GM12878 (cell line): ENCODE data around the gene ATL1. TPM values are rescaled to one million over a fixed set of nuclear protein-coding genes. Genes with fewer than 3 reads are reported as not detected.

Experiments
- ATAC-seq: fragments of 200-7000 bp; cut with Tn5 transposase; 3 replicates; pipeline ENCODE4 v1.9.1; 2020; ENCODE audit warnings: mild to moderate bottlenecking, moderate library complexity
- BruUV-seq: library from RNA; stranded (reverse); fragments of 400-500 nt; replicated peaks from 2 replicates; lab custom pipeline; 2021; lab: Mats Ljungman, UMichigan
- CTCF ChIA-PET: fragments of 300-600 bp; sonication (Branson Sonifier 250); formaldehyde crosslinking; extraction: SDS; loops from one replicate; lab custom pipeline; 2021; ENCODE audit warnings: inconsistent platforms; lab: Yijun Ruan, JAX
- POLR2A ChIA-PET: fragments of 350-600 bp; formaldehyde crosslinking; extraction: SDS; loops from one replicate; lab custom pipeline; 2021; ENCODE audit warnings: inconsistent platforms; lab: Charles Lee
- RAD21 ChIA-PET: fragments of 300-600 bp; sonication (Branson Sonifier 250); formaldehyde crosslinking; loops from one replicate; lab custom pipeline; 2023; ENCODE audit warnings: antibody characterized with exemption; ENCODE audit not compliant: unreplicated experiment; lab: Charles Lee
- SMC1A ChIA-PET: fragments of 300-600 bp; sonication (Branson Sonifier 250); formaldehyde crosslinking; loops from one replicate; lab custom pipeline; 2023; ENCODE audit not compliant: unreplicated experiment, uncharacterized antibody; lab: Charles Lee
- DNase-seq: peaks from one replicate; pipeline ENCODE4 v3.0.0-alpha.2; 2011; ENCODE audit warnings: low read depth, low spot score
- FAIRE-seq: peaks from 3 replicates; lab custom pipeline; 2011; peaks lifted over from hg19 to GRCh38; lab: Jason Lieb, UNC
- H2AFZ ChIP-seq: 2 replicates; pipeline ENCODE4 v1.6.0; 2011; ENCODE audit warnings: low read depth, low read length, control low read depth; ENCODE audit not compliant: control insufficient read depth
- H3K27ac ChIP-seq: 2 replicates; pipeline ENCODE4 v1.5.1; 2011; ENCODE audit warnings: control low read depth; ENCODE audit not compliant: control insufficient read depth, insufficient read depth
- H3K27me3 ChIP-seq, 2 experiments: replicated peaks in 1 of 2; 2 replicates each; pipeline versions ENCODE4 v1.6.0 to v1.6.1; 2011; ENCODE audit warnings: low read length in 1 of 2; ENCODE audit not compliant: control insufficient read depth in 2 of 2, insufficient read depth in 2 of 2
- H3K36me3 ChIP-seq, 2 experiments: 2 replicates each; pipeline ENCODE4 v1.5.1; 2011; ENCODE audit warnings: low read length in 1 of 2; ENCODE audit not compliant: control insufficient read depth in 2 of 2, insufficient read depth in 2 of 2
- H3K4me1 ChIP-seq: 2 replicates; pipeline ENCODE4 v1.6.1; 2011; ENCODE audit warnings: mild to moderate bottlenecking, low read length, moderate library complexity, mixed read lengths; ENCODE audit not compliant: control insufficient read depth, insufficient read depth
- H3K4me2 ChIP-seq: 2 replicates; pipeline ENCODE4 v1.6.0; 2011; ENCODE audit warnings: control low read depth; ENCODE audit not compliant: control insufficient read depth, insufficient read depth
- H3K4me3 ChIP-seq: fragments of 200-600 bp; sonication (generic); 2 replicates; pipeline ENCODE4 v1.5.1; 2016
- H3K79me2 ChIP-seq: 2 replicates; pipeline ENCODE4 v1.6.0; 2011; ENCODE audit warnings: low read length; ENCODE audit not compliant: control insufficient read depth, insufficient read depth
- H3K9ac ChIP-seq: 2 replicates; pipeline ENCODE4 v1.8.0; 2011; ENCODE audit warnings: low read length, control low read depth, mixed read lengths; ENCODE audit not compliant: control insufficient read depth, insufficient read depth
- H3K9me3 ChIP-seq: replicated peaks from 3 replicates; pipeline ENCODE4 v1.5.1; 2011; ENCODE audit warnings: mild to moderate bottlenecking, low read length; ENCODE audit not compliant: control insufficient read depth, insufficient read depth
- H4K20me1 ChIP-seq: 2 replicates; pipeline ENCODE4 v1.6.0; 2011; ENCODE audit not compliant: control insufficient read depth, insufficient read depth
- BACH1 ChIP-seq: fragments of 450-650 bp; IDR thresholded peaks from 2 replicates; pipeline ENCODE4 v1.6.1; 2017; ENCODE audit warnings: mild to moderate bottlenecking, borderline replicate concordance
- HCFC1 ChIP-seq: fragments of 150-350 bp; IDR thresholded peaks from 2 replicates; pipeline ENCODE4 v1.6.1; 2014; ENCODE audit warnings: low read length
- JUNB ChIP-seq: IDR thresholded peaks from 2 replicates; pipeline ENCODE4 v1.6.1; 2016; ENCODE audit warnings: antibody characterized with exemption, mild to moderate bottlenecking
- MEF2B ChIP-seq: fragments of 450-650 bp; IDR thresholded peaks from 2 replicates; pipeline ENCODE4 v1.6.1; 2018; ENCODE audit warnings: mild to moderate bottlenecking, moderate library complexity; ENCODE audit not compliant: partially characterized antibody, poor library complexity, severe bottlenecking
- NFYB ChIP-seq: IDR thresholded peaks from 2 replicates; pipeline ENCODE4 v1.6.1; 2011; ENCODE audit warnings: low read depth, mild to moderate bottlenecking, low read length, improper control_type of control experiment, moderate library complexity; ENCODE audit not compliant: insufficient read depth
- NKRF ChIP-seq: fragments of 450-650 bp; conservative IDR thresholded peaks from 2 replicates; pipeline ENCODE4 v1.6.1; 2017; ENCODE audit warnings: mild to moderate bottlenecking, moderate library complexity
- POLR2A ChIP-seq: IDR thresholded peaks from 2 replicates; pipeline ENCODE4 v1.6.1; 2011; ENCODE audit warnings: low read depth, mild to moderate bottlenecking, low read length
- POU2F2 ChIP-seq: IDR thresholded peaks from 3 replicates; pipeline ENCODE4 v1.6.1; 2011; ENCODE audit warnings: low read depth, mild to moderate bottlenecking, low read length, borderline replicate concordance
- RAD51 ChIP-seq: fragments of 450-650 bp; IDR thresholded peaks from 2 replicates; pipeline ENCODE4 v1.6.1; 2016; ENCODE audit warnings: moderate library complexity, mild to moderate bottlenecking, inconsistent platforms
- whole genome bisulfite sequencing: methylation state at CpG from one replicate; pipeline ENCODE4 v1.1.6; 2016; ENCODE audit warnings: low lambda C conversion rate; ENCODE audit not compliant: insufficient replicate concordance, insufficient coverage; ENCODE audit errors: missing lambda C conversion rate; 5-methylcytosine and 5-hydroxymethylcytosine counted together
- in situ Hi-C: fragments of 300-500 bp; cut with MboI; formaldehyde crosslinking; loops from 9 replicates; pipeline ENCODE4 v1.14.3; 2018; ENCODE audit warnings: mixed read lengths
- intact Hi-C: fragments of 100-400 bp; cut with micrococcal nuclease; formaldehyde crosslinking; loops from one replicate; pipeline ENCODE4 v1.14.2; 2022; ENCODE audit not compliant: unreplicated experiment
- polyA plus RNA-seq, 11 experiments: library from polyadenylated mRNA; depleted of rRNA in 4 of 11; unstranded in 6 of 11; stranded (reverse) in 5 of 11; fragments of >200 nt; fragmentation: Nextera tagmentation in 4 of 11; fragmentation: Illumina TruSeq in 1 of 11; extraction: Ambion mirVana in 4 of 11; extraction: Trizol in 1 of 11; gene quantifications; 1 replicate in 1 of 11; 2 replicates in 10 of 11; pipeline versions ENCODE4 v1.2.1 to v1.2.3, GENCODE V29; 2011 to 2016; ENCODE audit warnings: inconsistent platforms in 2 of 11, missing spikeins in 2 of 11, low read depth in 1 of 11
- total RNA-seq, 4 experiments: library from RNA; depleted of rRNA in 3 of 4; stranded (reverse); fragments of >200 nt in 3 of 4; fragmentation: Illumina TruSeq in 1 of 4; extraction: Trizol in 1 of 4; gene quantifications; 2 replicates each; pipeline versions ENCODE4 v1.2.1 to v1.2.3, GENCODE V29; 2013 to 2021
- TF ChIP-seq, protein P1 (sequence below), 3 experiments: IDR thresholded peaks in 2 of 3; conservative IDR thresholded peaks in 1 of 3; 2 replicates each; pipeline ENCODE4 v1.5.1; 2011; ENCODE audit warnings: low read depth in 3 of 3, low read length in 3 of 3, mild to moderate bottlenecking in 3 of 3, control low read depth in 2 of 3, moderate library complexity in 2 of 3, inconsistent platforms in 1 of 3, mixed read lengths in 1 of 3; ENCODE audit not compliant: control insufficient read depth in 2 of 3, insufficient read depth in 1 of 3; ENCODE audit errors: extremely low read depth in 1 of 3

The ATL1 gene
- total and polyA plus RNA-seq, 10 of the 15 experiments (the other 5 are each of a cell fraction or from before 2014, with no cell fraction given), result 0.11 to 1.2 (median 0.58) TPM; not detected in 1

DNA sequence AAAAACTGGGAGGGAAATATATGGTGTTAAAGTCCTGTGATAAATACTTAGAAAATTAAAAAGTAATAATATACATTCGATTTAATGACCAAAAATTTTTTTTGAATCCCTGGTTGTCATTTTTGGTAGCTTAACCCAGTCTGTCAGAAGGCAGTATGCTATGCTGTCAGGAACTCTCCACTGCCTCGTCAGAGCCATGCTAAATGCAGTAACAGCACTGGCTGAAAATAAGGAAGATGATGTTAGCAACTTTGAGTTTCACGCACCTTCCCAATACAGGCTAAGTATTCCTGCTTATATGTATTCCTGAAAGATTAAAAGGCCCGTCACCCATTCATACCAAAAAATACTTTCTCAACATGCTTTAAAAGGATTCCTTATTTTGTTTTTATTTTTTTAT is 74.0 kb downstream of the ATL1 start:
- Histone ChIP-seq H3K27ac (no peak overlapping the region), H3K36me3 (no peaks in the 10 kb centered on the region; a peak in 2 of 4 replicates), H3K9me3 (no peaks in the 10 kb centered on the region), H2AFZ (no peak overlapping the region), H3K9ac (no peak overlapping the region), H3K27me3 (no peaks in the 10 kb centered on the region), H4K20me1 (no peaks in the 10 kb centered on the region), H3K79me2 (no peaks in the 10 kb centered on the region; the same call in 1 of the 2 replicates), H3K4me2 (no peak overlapping the region), H3K4me3 (no peak overlapping the region), H3K4me1 (no peaks in the 10 kb centered on the region)
- intact Hi-C loops (no loop called here), in situ Hi-C loops (no loop called here)
- BruUV-seq, result no TSS peak
- ChIA-PET CTCF (interaction anchor here (1.1 kb wide), 1 partner anchor 14 kb away, joined by 3 read pairs; no protein-coding TSS in a partner anchor), SMC1A (interaction anchor here (1.5 to 2.2 kb wide), 3 partner anchors 14 to 129 kb away, joined by 4 to 5 read pairs (median 4); no protein-coding TSS in a partner anchor), RAD21 (interaction anchor here (0.9 kb wide), 1 partner anchor 34 kb away, joined by 4 read pairs; no protein-coding TSS in a partner anchor), POLR2A (no interaction called here)
- FAIRE-seq (no peak), ATAC-seq (no peak), DNase-seq (no peak)
- TF ChIP-seq NKRF (no peak), JUNB (no peak), POU2F2 (no peak), POLR2A (no peak), RAD51 (no peak), NFYB (no peak), BACH1 (no peak), MEF2B (no peak), HCFC1 (no peak)
- TF ChIP-seq, protein P1, sequence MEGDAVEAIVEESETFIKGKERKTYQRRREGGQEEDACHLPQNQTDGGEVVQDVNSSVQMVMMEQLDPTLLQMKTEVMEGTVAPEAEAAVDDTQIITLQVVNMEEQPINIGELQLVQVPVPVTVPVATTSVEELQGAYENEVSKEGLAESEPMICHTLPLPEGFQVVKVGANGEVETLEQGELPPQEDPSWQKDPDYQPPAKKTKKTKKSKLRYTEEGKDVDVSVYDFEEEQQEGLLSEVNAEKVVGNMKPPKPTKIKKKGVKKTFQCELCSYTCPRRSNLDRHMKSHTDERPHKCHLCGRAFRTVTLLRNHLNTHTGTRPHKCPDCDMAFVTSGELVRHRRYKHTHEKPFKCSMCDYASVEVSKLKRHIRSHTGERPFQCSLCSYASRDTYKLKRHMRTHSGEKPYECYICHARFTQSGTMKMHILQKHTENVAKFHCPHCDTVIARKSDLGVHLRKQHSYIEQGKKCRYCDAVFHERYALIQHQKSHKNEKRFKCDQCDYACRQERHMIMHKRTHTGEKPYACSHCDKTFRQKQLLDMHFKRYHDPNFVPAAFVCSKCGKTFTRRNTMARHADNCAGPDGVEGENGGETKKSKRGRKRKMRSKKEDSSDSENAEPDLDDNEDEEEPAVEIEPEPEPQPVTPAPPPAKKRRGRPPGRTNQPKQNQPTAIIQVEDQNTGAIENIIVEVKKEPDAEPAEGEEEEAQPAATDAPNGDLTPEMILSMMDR (IDR thresholded peaks at IDR 0.05 in 2 of 3, conservative IDR thresholded peaks at IDR 0.05 in 1 of 3; ENCODE audit: control insufficient read depth in 2 of 3, extremely low read depth in 1 of 3, insufficient read depth in 1 of 3, low read depth in 3 of 3, low read length in 3 of 3), result no peak
- WGBS, result 89% methylated on average over 4 of the region's 4 CpGs
